GM18951 (cell line): ENCODE measurements around the gene B3GNT2.

Experiments
- POLR2A ChIP-seq: IDR thresholded peaks from 4 replicates; pipeline ENCODE4 v1.6.1; 2011; ENCODE audit warnings: mild to moderate bottlenecking; ENCODE audit not compliant: insufficient read length, insufficient read depth; ENCODE audit errors: extremely low read depth
- in situ Hi-C: fragments of 300-500 bp; cut with MboI; formaldehyde crosslinking; loops from one replicate; pipeline ENCODE4 v1.12.0; 2022; ENCODE audit warnings: low sequenced_read_pairs, mixed read lengths, inconsistent platforms; ENCODE audit not compliant: unreplicated experiment

Gene B3GNT2

GRCh38 chr2:62219407-62220159 lies 23.7 kb downstream of the B3GNT2 start:
- no peak for TF ChIP-seq POLR2A
- in situ Hi-C loops = no loop called here

DNA sequence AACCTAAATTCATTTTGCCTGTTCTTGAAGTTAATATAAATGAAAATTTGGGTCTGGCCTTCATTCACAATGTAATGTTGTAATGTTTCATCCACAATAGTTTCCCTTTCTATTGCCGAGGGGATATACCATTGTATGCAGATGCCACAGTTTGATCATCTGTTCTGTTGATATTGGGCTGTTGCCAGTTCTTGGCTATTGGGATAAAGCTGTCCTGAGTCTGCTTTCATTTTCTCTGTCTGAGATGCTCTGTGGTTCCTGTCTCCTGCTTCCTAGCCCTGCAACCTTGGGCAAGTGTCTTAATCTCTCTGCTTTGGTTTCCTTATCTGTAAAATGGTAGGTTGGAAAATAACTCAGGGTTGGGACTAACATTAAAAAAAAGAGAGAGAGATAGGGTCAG lies 25.2 kb downstream of the B3GNT2 start:
- in situ Hi-C loops = no loop called here
- TF ChIP-seq POLR2A = no peak

DNA sequence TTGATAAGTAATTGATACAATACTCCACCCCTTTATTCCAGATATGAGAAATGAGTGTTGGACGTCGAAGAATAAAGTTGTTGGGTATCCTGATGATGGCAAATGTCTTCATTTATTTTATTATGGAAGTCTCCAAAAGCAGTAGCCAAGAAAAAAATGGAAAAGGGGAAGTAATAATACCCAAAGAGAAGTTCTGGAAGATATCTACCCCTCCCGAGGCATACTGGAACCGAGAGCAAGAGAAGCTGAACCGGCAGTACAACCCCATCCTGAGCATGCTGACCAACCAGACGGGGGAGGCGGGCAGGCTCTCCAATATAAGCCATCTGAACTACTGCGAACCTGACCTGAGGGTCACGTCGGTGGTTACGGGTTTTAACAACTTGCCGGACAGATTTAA lies 26.3 kb downstream of the B3GNT2 start:
- in situ Hi-C loops = no loop called here
- no peak for TF ChIP-seq POLR2A

- no peak for TF ChIP-seq POLR2A
- in situ Hi-C loops = no loop called here
Observed at GRCh38 chr2:62222674-62223073, 26.8 kb downstream of the B3GNT2 start.

DNA sequence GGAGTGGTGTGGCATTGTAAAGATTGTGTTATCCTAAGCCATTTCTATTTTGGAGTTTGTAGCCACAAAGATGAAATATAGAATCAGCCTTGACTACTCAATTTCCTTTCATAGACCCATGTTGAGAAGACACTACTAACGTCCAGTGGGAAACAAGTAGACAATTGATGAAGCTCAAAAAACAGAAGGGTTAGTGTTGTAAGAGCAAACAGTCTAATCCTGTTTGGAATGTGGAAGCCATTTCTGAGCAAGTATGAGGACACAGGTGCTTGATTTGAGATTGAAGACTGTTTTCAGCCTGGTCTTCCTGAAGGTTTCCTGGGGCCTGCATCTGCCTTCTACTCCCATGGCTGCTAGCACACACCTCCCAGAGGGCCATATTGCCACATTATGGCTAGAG lies 29.1 kb downstream of the B3GNT2 start:
- in situ Hi-C loops = no loop called here
- no peak for TF ChIP-seq POLR2A

DNA sequence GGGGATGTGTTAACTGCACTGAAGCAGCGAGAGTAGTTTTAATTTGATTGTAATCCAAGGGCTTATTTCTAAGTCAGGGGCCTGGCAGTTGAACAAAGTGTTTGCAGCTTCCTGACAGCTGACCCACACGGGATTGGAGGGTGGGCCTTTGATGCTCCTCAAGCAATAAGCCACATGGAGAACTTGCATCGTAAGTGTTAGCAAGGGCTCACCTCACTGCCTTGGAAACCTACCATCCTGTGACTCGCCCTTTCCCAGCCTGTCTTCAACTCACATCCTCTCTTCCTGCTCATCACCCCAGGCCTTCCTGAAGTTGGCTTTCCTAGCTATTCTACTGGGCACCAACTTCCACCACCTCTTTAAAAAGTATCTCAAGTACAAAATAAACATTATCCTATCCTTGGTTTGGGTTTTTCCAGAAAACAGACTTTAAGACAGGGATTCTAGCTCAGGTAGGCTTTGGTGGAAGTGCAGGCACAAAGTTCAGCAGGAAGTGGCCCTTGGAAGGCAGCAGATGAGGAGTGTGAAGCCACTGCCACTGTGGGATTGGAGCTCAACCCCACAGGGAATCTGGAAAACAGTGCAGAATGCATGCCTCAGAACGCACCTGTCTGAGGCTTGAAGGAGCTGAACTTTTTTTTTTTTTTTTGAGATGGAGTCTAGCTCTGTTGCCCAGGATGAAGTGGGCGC lies 31.6 kb downstream of the B3GNT2 start:
- in situ Hi-C loops = no loop called here
- no peak for TF ChIP-seq POLR2A

- in situ Hi-C loops = no loop called here
- no peak for TF ChIP-seq POLR2A
Observed at GRCh38 chr2:62229082-62229605, 33.2 kb downstream of the B3GNT2 start.

GRCh38 chr2:62231541-62231940 lies 35.6 kb downstream of the B3GNT2 start:
- in situ Hi-C loops = no loop called here
- TF ChIP-seq POLR2A = no peak

DNA sequence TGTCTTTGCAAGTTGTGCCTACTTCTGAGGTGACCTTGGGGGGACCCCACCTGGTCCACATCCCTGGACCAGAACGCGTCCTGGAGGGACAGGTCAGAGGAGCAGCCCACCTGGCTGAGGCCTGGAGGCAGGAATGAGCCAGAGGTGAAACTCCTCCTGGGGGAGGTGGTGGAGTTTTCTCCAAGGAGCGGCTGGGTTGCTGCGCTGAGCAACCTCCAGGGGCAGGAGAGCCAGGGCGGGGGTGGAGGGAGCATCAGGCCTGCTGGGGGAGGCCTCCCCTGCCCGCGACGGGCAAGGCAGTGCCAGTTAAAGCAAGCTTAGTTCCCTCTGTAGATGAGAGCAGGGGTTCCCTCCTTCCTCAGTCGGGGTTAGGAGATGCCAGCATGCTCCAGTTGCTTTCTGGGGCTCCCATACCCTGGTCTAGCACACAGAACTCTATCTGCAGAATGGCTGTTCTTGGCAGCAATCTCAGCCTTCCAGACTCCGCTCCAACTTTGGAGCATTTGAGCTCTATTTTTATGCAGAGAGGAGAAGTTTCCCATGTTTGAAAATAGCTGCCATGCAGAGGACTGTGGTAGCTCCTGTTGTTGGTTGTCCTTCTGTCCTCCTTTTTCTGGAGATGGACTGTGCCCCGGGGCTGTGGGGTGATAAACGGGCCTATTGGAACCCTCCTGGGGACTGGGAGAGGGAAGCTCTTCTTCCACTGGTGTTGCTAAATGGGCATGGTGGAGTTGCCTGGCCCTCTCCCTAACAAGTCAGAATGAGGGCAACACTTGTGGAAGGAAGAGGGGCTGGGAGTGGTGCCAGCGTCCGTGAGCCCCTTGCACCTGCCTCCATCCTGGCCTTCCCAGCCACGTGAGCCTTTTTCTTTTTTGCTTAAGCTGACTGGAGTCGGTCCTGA lies 39.1 kb downstream of the B3GNT2 start:
- in situ Hi-C loops = no loop called here
- TF ChIP-seq POLR2A = no peak

DNA sequence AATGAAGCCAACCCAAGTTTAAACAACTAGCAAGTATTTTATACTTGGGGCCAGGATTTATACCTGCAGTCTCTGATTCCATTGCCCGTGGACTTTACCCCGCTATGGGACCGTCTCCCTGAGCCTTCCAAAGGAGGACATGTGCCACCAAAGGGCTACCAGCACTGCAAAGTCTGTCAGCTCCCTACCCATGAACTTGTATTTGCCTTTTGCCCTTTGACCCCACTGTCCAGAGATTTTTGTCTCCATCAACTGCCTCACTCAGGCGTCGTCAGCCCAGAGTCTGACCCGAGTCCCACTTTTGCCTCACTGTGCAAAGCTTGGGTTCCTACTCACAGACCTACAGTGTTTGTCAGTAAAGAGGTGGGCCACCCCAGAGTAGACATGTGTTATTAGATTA lies 40.6 kb downstream of the B3GNT2 start:
- TF ChIP-seq POLR2A = no peak
- in situ Hi-C loops = no loop called here

GRCh38 chr2:62238236-62238635 lies 42.3 kb downstream of the B3GNT2 start:
- in situ Hi-C loops = no loop called here
- TF ChIP-seq POLR2A = no peak

DNA sequence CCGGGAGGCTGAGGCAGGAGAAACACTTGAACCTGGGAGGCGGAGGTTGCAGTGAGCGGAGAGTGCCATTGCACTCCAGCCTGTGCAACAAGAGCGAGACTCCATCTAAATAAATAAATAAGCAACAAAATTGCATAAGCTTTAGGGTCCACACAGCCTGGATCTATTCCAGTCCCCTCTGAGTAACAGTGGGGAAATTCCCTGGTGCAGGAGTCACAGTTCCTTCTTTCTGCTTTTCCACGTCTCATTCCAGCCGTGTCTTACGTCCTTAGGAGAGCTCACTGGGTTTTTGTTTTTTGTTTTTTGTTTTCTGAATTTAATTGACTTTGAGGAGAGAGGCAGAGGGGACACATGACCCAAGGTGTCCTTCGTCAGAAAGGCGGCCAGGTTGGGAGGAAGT lies 44.6 kb downstream of the B3GNT2 start:
- in situ Hi-C loops = no loop called here
- TF ChIP-seq POLR2A = no peak

DNA sequence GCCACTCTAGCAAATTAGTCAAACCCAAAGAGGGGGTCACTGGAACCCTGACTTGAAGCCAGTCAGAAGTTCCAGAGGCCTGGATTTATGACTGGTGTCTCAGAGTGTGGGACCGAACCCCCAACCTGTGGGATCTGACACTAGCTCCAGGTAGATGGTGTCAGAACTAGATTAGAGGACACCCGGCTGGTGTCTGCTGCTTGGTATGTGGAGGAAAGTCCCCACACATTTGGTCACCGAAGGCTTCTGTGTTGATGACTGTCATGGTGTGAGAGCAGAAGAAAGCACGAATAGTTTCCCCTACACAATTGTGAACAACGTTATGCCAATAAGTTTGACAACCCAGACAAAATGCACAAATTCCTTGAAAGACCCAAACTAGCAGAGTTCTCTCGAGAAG lies 48.1 kb downstream of the B3GNT2 start:
- in situ Hi-C loops = no loop called here

DNA sequence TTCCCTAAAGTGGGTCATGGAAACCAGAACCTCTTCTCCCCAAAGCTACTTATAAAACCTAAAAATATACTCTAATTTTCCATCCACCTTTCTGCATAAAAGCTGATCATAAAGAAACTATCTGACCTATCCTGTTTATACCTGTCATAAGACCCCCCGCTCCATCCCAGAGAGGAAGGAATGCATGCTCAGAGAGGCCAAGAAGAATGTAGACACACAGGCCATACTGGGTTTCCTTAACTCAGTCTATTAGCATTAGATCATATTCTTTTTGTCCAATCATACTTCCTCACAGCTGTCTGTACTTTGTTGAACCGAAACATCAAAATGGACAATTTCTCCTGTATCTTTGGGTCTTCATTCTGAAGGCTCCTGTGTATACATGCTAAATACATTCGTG lies 52.3 kb downstream of the B3GNT2 start:
- TF ChIP-seq POLR2A = no peak
- in situ Hi-C loops = no loop called here

More for the DNA sequence above, 48.1 kb downstream of the B3GNT2 start:
- TF ChIP-seq POLR2A = no peak

GRCh38 chr2:62250239-62250638 lies 54.3 kb downstream of the B3GNT2 start:
- in situ Hi-C loops = no loop called here
- no peak for TF ChIP-seq POLR2A
